SH-SY5Y (cell line): ENCODE measurements around the gene MFN1.

Experiments used
- GATA2 ChIP-seq: IDR thresholded peaks from 2 replicates; pipeline ENCODE4 v1.6.1; 2011; ENCODE audit warnings: mild to moderate bottlenecking, low read depth, low read length
- GATA3 ChIP-seq: IDR thresholded peaks from 2 replicates; pipeline ENCODE4 v1.6.1; 2011; ENCODE audit warnings: low read depth, mild to moderate bottlenecking, low read length, moderate library complexity

DNA sequence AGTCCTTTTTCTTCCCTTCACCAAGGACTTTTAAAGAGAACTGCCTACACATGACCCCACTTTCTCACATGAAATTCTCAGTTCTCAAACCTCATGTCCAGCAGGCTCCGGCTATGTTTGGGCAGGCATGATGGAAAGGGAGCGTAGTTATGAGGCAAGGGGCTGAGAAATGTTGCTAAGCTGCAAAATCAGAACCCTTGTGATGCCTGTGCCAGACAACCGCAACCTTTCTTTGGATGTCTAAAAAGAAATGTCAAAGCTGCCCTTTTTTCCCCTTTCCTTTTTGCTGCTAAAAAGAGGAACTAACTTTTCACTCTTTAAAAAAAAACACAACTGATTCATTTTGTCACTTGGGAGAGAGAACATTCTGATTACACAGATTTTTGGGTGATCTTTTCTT lies 84.5 kb downstream of the MFN1 start:
- TF ChIP-seq GATA2 (no peak), GATA3 (no peak)
